DMS 273 (cell line): Measurements from ENCODE around the gene THSD7A.
"Not testable (repeated sequence)": the region's sequence is repeated elsewhere in the genome, so short reads cannot be mapped to it uniquely, and the experiment has no call there.

Experiments used
- DNase-seq: peaks from one replicate; lab custom pipeline; 2025; ENCODE audit not compliant: unreplicated experiment; lab: John Stamatoyannopoulos, UW

THSD7A gene

GRCh38 chr7:11524476-11525397, 307.3 kb downstream of the THSD7A start:
- no peak for DNase-seq

GRCh38 chr7:11521964-11522499, 310.0 kb downstream of the THSD7A start:
- not testable (repeated sequence) for DNase-seq

DNA sequence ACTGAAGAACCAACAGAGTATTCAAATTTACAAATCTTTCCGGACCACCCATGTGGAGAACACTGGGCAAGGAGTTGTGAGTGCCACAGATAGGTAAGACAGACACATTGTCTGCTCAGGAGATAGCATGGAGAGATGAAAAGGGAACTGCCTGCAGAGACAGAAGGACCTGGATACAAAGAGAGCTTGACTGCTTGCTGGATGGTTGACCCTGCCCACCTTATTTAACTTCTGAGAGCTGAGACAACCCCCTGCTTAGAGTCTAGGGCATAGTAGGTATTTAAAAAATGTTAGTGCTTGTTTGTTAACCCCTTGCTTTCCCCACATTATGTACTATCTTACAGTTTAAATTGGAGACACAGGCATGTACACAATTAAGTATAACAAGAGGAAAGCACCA, 314.1 kb downstream of the THSD7A start:
- DNase-seq = no peak

GRCh38 chr7:11516328-11516727, 315.7 kb downstream of the THSD7A start:
- no peak for DNase-seq

GRCh38 chr7:11513460-11513859, 318.5 kb downstream of the THSD7A start:
- DNase-seq = no peak

DNA sequence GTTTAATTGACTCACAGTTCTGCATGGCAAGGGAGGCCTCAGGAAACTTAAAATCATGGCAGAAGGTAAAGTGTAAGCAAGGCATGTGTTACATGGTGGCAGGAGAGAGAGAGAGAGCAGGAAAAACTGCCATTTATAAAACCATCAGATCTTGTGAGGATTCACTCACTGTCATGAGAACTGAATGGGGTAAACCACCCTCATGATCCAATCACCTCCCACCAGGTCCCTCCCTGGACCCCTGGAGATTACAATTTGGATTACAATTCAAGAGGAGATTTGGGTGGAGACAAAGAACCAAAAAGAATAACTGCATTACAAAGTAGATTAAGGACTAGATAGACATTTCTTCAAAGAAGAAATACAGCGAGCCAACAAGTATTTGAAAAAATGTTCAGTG, 324.1 kb downstream of the THSD7A start:
- DNase-seq = no peak

DNA sequence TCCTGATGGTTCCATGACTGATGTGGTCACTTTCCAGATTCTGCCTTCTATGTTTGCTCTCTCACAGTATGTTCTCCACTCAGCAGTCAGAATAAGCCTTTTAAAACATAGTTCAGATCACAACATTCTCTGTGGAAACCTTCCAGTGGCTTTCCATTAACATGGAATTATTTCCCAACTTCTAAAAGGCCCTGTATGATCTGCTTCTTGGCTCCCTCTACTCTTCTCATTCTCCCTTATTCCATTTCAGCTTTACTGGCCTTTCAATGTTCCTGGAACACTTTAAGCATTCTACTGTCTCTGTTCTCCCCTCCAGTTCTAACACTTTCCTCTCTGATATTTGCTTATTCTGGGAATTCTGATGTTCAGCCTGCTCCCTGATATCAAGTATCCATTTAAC, 325.6 kb downstream of the THSD7A start:
- DNase-seq = no peak

DNA sequence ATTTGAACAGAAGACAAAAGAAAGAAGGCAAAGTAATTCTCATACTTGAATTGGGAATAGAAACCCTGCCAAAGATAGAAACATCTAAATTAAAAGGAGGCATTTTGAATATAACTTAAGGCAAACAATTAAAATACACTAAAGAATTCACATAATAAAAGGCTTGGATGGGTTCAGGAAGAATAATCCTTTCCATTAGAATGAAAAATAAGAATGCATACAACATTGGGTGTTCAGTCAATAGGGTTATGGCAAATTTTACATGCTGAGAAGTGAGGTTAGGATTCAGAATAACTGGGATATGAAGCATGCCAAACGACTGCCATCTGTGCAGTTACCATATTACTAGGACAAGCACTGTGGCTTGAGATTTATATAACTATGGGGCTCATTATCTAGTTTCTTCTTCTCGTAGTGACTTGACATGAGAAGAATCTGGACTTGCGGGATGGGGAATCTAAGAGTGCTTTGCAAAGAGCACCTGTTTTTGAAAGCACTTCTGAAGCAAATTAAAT, 326.5 kb downstream of the THSD7A start:
- peak; percentile 12 for DNase-seq

DNA sequence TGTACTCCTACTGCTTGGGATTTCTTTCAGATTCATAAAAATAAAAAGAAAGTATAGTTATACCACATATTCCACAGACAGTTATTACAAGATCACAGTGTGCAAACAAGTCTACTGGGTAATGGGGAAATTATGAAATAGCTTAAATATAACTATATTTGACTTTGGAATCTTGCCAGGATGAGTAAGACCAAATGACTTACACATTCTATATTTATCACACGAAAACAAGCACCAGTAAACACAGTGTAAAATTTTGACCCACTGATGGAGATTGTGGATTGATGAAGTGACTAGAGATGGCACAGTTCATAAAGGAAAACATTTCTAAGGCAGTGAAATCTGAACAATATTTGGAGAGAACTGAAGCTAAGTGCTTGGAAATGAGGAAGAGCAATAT, 339.7 kb downstream of the THSD7A start:
- DNase-seq = no peak

- DNase-seq = no peak
These were observed 340.2 kb downstream of the THSD7A start for GRCh38 chr7:11491811-11492210.

DNA sequence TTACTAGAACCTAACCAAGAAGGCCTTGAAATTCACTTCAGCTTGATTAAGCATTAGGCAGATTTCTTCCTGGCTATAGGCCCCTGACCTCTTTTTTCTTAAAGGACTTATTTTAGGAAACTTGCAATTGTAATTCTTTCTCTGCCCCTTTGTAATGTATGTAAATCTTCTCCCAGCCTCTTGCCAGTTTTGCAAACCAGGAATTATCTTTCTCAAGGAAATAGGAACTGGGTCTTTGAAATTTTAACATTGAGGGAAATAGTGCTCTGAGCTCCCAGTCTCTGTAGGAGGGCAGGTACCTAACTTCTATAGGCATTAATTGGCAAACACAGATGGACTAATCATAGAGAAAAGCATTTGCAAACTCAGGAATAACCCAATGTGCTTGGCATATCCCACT, 342.7 kb downstream of the THSD7A start:
- no peak for DNase-seq

- DNase-seq = peak; percentile 25
These were observed 345.7 kb downstream of the THSD7A start for GRCh38 chr7:11486271-11486670.

- DNase-seq = no peak
These were observed 346.4 kb downstream of the THSD7A start for GRCh38 chr7:11485636-11486035.

GRCh38 chr7:11480143-11480542, 351.9 kb downstream of the THSD7A start:
- DNase-seq = no peak

DNA sequence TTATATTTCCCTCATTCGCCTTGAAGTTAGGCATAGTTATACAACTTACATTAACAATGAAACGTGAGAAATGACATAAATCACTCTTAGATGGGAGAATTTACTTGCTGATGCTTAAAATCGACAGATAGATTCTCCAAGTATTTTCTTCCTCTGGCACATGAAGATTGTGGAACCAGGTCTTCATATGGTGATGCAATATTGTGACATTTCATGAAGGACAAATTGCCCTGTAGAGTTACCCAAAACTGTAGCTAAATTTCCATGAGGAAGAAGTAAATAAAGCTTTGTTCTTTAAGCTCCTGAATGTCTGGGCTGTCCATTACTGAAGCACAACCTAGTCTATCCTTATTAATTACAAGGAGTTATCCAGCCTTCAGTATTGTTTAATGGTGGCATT, 353.1 kb downstream of the THSD7A start:
- DNase-seq = no peak

DNA sequence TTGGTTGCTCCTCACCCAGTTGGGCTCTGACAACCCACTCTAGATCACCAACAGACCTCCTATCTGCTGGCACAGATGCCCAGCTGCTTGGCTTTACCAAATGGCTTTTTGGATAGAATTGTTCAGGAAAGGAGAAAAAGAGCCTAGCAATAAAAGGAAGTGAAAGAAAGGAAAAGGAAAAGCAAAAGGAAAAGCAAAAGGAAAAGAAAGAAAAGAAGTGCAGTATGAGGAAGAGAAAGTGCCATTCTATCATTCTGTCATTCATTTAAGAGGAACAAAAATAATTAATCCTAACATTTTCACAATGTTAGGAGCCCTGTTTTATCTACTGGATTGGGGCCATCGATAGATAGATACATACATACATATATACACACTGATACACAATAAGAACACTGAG, 353.6 kb downstream of the THSD7A start:
- DNase-seq = no peak

- DNase-seq = no peak
These were observed 357.0 kb downstream of the THSD7A start for GRCh38 chr7:11474902-11475585.

DNA sequence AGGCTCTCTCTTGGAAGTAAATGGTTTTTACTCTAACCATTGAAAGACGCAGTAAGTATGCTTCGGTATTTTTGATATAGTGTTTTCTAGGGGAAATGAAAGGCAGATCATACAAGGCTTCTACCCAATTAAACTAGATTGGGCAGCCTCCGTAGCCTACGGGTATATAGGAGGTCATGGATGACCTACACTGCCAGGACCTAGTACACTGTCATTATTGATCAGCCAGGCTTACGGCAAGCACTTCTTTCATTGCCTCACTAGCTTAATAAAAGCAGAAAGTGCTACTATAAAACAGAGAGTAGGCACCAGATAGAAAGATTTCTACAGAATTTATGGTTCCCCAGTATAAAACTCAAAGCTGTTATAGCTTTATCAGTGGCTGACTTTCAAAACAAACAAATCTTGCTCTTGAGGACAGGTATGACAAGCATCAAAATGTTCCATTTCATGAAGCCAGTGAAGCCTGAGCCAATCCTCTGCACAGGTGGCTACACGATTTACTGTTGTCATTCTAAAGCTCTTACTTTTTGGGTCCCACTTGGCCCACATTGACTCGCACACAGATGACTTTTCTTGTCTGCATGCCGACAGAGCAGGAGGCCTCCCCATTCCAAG, 358.1 kb downstream of the THSD7A start:
- DNase-seq = no peak

DNA sequence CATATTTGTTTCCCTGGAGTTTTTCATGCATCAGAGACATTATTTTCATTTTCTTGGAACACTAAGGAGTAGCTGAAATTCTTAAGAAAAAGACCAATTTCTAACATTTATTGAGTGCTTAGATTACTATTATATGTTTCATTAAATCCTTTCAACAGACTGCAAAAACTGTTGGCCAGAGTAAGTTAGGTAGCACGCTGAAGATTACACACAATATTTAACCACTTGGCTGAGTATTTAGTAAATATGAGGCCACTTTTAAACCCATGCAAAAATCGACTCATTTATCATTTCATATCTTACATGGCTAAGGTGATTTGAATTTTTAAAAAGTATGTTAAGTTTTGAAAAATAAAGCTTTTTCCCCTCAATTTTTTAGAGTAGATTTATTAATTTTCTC, 358.8 kb downstream of the THSD7A start:
- DNase-seq = no peak

- no peak for DNase-seq
These were observed 359.4 kb downstream of the THSD7A start for GRCh38 chr7:11472646-11473045.

GRCh38 chr7:11471255-11471654, 360.7 kb downstream of the THSD7A start:
- no peak for DNase-seq
